Astrocyte (in vitro differentiated cells and primary cell): ENCODE measurements around the gene GOLGA6L9. TPM values are rescaled to one million over a fixed set of nuclear protein-coding genes. Genes with fewer than 3 reads are reported as not detected.
"Not testable (repeated sequence)": the region's sequence is repeated elsewhere in the genome, so short reads cannot be mapped to it uniquely, and the experiment has no call there.

Experiments
- DNase-seq: peaks from one replicate; pipeline ENCODE4 v3.0.0-alpha.2; 2010; ENCODE audit warnings: low read depth
- FAIRE-seq: peaks from 2 replicates; lab custom pipeline; 2011; peaks lifted over from hg19 to GRCh38; lab: Jason Lieb, UNC
- H2AFZ ChIP-seq: 2 replicates; pipeline ENCODE4 v1.6.0; 2012; ENCODE audit warnings: low read depth, low read length, inconsistent platforms
- H3K27ac ChIP-seq: 2 replicates; pipeline ENCODE4 v1.5.1; 2011; ENCODE audit warnings: low read depth, low read length, inconsistent platforms
- H3K27me3 ChIP-seq: 2 replicates; pipeline ENCODE4 v1.6.0; 2011; ENCODE audit warnings: low read length, inconsistent platforms; ENCODE audit not compliant: insufficient read depth
- H3K36me3 ChIP-seq: 2 replicates; pipeline ENCODE4 v1.5.1; 2011; ENCODE audit warnings: low read length, inconsistent platforms; ENCODE audit not compliant: insufficient read depth
- H3K4me1 ChIP-seq: 2 replicates; pipeline ENCODE4 v1.5.1; 2011; ENCODE audit warnings: low read length, inconsistent platforms; ENCODE audit not compliant: insufficient read depth
- H3K4me2 ChIP-seq: 2 replicates; pipeline ENCODE4 v1.6.0; 2012; ENCODE audit warnings: low read length, inconsistent platforms
- H3K4me3 ChIP-seq: 2 replicates; pipeline ENCODE4 v1.5.1; 2011; ENCODE audit warnings: low read depth, mild to moderate bottlenecking, low read length, inconsistent platforms; ENCODE audit not compliant: insufficient read depth
- H3K79me2 ChIP-seq: 2 replicates; pipeline ENCODE4 v1.6.0; 2012; ENCODE audit warnings: mild to moderate bottlenecking, low read length, inconsistent platforms; ENCODE audit not compliant: insufficient read depth
- H3K9ac ChIP-seq: 2 replicates; pipeline ENCODE4 v1.6.0; 2012; ENCODE audit warnings: mild to moderate bottlenecking, low read length, inconsistent platforms
- H3K9me3 ChIP-seq: 2 replicates; pipeline ENCODE4 v1.5.1; 2012; ENCODE audit warnings: low read depth, mild to moderate bottlenecking, low read length, inconsistent platforms; ENCODE audit not compliant: insufficient read depth
- H4K20me1 ChIP-seq: 2 replicates; pipeline ENCODE4 v1.6.0; 2012; ENCODE audit warnings: low read length, inconsistent platforms; ENCODE audit not compliant: insufficient read depth
- H3K27ac Mint-ChIP-seq: one replicate; pipeline ENCODE4 v1.8.0; 2021; ENCODE audit warnings: mild to moderate bottlenecking, mixed read lengths; ENCODE audit not compliant: unreplicated experiment
- H3K27me3 Mint-ChIP-seq: one replicate; pipeline ENCODE4 v1.8.0; 2021; ENCODE audit warnings: low read depth, mixed read lengths; ENCODE audit not compliant: unreplicated experiment
- H3K36me3 Mint-ChIP-seq: one replicate; pipeline ENCODE4 v1.8.0; 2021; ENCODE audit warnings: low read depth, mixed read lengths; ENCODE audit not compliant: unreplicated experiment
- H3K4me1 Mint-ChIP-seq: one replicate; pipeline ENCODE4 v1.8.0; 2021; ENCODE audit warnings: low read depth, mixed read lengths; ENCODE audit not compliant: unreplicated experiment
- H3K4me3 Mint-ChIP-seq: one replicate; pipeline ENCODE4 v1.8.0; 2021; ENCODE audit warnings: mild to moderate bottlenecking, moderate library complexity, mixed read lengths; ENCODE audit not compliant: unreplicated experiment
- H3K9me3 Mint-ChIP-seq: one replicate; pipeline ENCODE4 v1.8.0; 2021; ENCODE audit warnings: mild to moderate bottlenecking, mixed read lengths; ENCODE audit not compliant: unreplicated experiment
- total RNA-seq: library from RNA; stranded (reverse); gene quantifications from 2 replicates; pipeline ENCODE4 v1.2.1, GENCODE V29; 2021

Gene GOLGA6L9
- total RNA-seq, 1 donor from 2014 or later = 5.2 TPM

GRCh38 chr15:82474596-82475325 lies 45.1 kb downstream of the GOLGA6L9 start:
- not testable (repeated sequence) for DNase-seq, FAIRE-seq, H3K27me3 Mint-ChIP-seq

GRCh38 chr15:82475345-82475967 lies 45.8 kb downstream of the GOLGA6L9 start:
- DNase-seq, H3K4me1 Mint-ChIP-seq, H3K9me3 Mint-ChIP-seq, H3K79me2 ChIP-seq, H3K27ac Mint-ChIP-seq, H3K4me2 ChIP-seq, H3K36me3 ChIP-seq, H3K4me1 ChIP-seq, H3K27ac ChIP-seq, H3K36me3 Mint-ChIP-seq, H3K9ac ChIP-seq, H3K4me3 ChIP-seq, FAIRE-seq, H3K27me3 Mint-ChIP-seq, H3K27me3 ChIP-seq, H2AFZ ChIP-seq, H4K20me1 ChIP-seq, H3K9me3 ChIP-seq, H3K4me3 Mint-ChIP-seq: not testable (repeated sequence)

More at GRCh38 chr15:82474596-82475325, 45.1 kb downstream of the GOLGA6L9 start:
- not testable (repeated sequence) for H3K9me3 Mint-ChIP-seq, H3K27me3 ChIP-seq, H3K79me2 ChIP-seq, H3K4me2 ChIP-seq, H3K4me1 ChIP-seq, H3K9ac ChIP-seq, H3K4me3 ChIP-seq, H3K36me3 Mint-ChIP-seq, H3K9me3 ChIP-seq, H4K20me1 ChIP-seq, H3K27ac Mint-ChIP-seq, H3K36me3 ChIP-seq, H3K27ac ChIP-seq, H3K4me1 Mint-ChIP-seq, H3K4me3 Mint-ChIP-seq, H2AFZ ChIP-seq

- H3K4me3 Mint-ChIP-seq, H4K20me1 ChIP-seq, H3K9ac ChIP-seq, H3K27me3 Mint-ChIP-seq, H3K27ac Mint-ChIP-seq, FAIRE-seq, H3K4me1 Mint-ChIP-seq, H3K27ac ChIP-seq, H3K4me2 ChIP-seq, DNase-seq, H3K79me2 ChIP-seq, H3K9me3 Mint-ChIP-seq, H3K9me3 ChIP-seq, H3K4me1 ChIP-seq, H3K36me3 Mint-ChIP-seq, H2AFZ ChIP-seq, H3K4me3 ChIP-seq, H3K36me3 ChIP-seq, H3K27me3 ChIP-seq: not testable (repeated sequence)
Observed at GRCh38 chr15:82476697-82477342, 47.2 kb downstream of the GOLGA6L9 start.

GRCh38 chr15:82477343-82478057 lies 47.9 kb downstream of the GOLGA6L9 start:
- H3K27me3 ChIP-seq, H3K27me3 Mint-ChIP-seq, DNase-seq, H3K4me1 ChIP-seq, H3K4me1 Mint-ChIP-seq, H3K4me3 Mint-ChIP-seq, H3K36me3 Mint-ChIP-seq, FAIRE-seq, H3K9me3 Mint-ChIP-seq, H3K9ac ChIP-seq, H3K27ac Mint-ChIP-seq, H3K79me2 ChIP-seq, H3K4me3 ChIP-seq, H2AFZ ChIP-seq, H3K9me3 ChIP-seq, H4K20me1 ChIP-seq, H3K27ac ChIP-seq, H3K4me2 ChIP-seq, H3K36me3 ChIP-seq: not testable (repeated sequence)

Other genes with a start within 250 kb of the GOLGA6L9 start
- gene EFL1, start 167.1 kb upstream of the GOLGA6L9 start, total RNA-seq = 13.6 and 13.7 TPM in 2 replicates
- gene SAXO2, start 167.0 kb upstream of the GOLGA6L9 start, total RNA-seq = 1.1 and 1.2 TPM in 2 replicates
- gene GOLGA6L10, start 80.3 kb upstream of the GOLGA6L9 start, total RNA-seq = 0.12 and 0.30 TPM in 2 replicates
- gene RPS17, start 110.6 kb downstream of the GOLGA6L9 start, total RNA-seq = 1,513 and 1,663 TPM in 2 replicates
- gene CPEB1, start 217.5 kb downstream of the GOLGA6L9 start, total RNA-seq = 15.4 and 18.5 TPM in 2 replicates